SK-N-MC (cell line): ENCODE data around the gene PGA4.
"Not testable (repeated sequence)": the region's sequence is repeated elsewhere in the genome, so short reads cannot be mapped to it uniquely, and the experiment has no call there.

ENCODE experiments used
- EZH2 ChIP-seq: fragments of 200-600 bp; sonication (generic); IDR thresholded peaks from one replicate; pipeline ENCODE4 v1.6.1; 2017; ENCODE audit warnings: antibody characterized with exemption
- POLR2AphosphoS5 ChIP-seq: IDR thresholded peaks from 2 replicates; pipeline ENCODE4 v1.6.1; 2012; ENCODE audit warnings: mild to moderate bottlenecking, low read depth, low read length, borderline replicate concordance

DNA sequence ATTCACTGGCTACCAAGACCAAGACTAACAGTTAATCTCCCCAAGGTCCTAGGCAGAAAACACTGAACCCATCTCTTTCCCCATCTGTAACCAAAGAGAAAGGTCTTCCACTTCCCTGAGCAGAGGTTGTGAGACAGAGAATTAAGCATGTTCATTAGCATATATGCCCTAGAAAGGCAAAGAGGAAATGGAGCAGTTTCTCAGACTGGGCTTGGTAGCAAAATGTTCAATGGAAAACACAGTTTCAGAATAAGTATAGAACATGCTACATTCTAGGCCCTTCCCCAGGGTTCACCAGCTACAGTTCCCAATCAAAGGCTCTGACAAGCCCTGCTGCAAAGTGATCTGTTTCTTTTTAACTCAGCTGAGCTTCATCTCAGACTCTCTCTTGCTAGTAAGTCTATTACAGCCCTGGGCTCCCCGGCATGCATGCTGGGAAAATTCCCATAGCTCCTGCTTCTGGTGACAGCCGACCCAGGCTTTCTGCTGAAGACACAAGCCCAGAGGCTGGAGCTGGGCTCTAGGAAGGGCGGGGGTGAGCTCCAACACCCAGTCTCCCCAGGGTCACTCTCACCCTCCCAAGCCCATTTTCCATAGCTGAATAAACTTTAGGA, 8.3 kb upstream of the PGA4 start:
- TF ChIP-seq EZH2, POLR2AphosphoS5: not testable (repeated sequence)
